HepG2 (cell line): ENCODE data around the gene KCNE4. TPM values are rescaled to one million over a fixed set of nuclear protein-coding genes. Genes with fewer than 3 reads are reported as not detected.

Experiments used
- ATAC-seq: fragments of 200-7000 bp; cut with Tn5 transposase; 3 replicates; pipeline ENCODE4 v1.9.1; 2020; ENCODE audit warnings: mild to moderate bottlenecking, moderate library complexity
- BruUV-seq: library from RNA; stranded (reverse); fragments of 400-500 nt; replicated peaks from 2 replicates; lab custom pipeline; 2021; lab: Mats Ljungman, UMichigan
- CTCF ChIA-PET: fragments of 300-600 bp; formaldehyde crosslinking; extraction: SDS; loops from one replicate; lab custom pipeline; 2021; ENCODE audit warnings: low total read pairs, inconsistent platforms, low intra/inter-chr PET ratio; lab: Yijun Ruan, JAX
- POLR2A ChIA-PET: fragments of 350-600 bp; sonication (Branson Sonifier 250); formaldehyde crosslinking; loops from one replicate; lab custom pipeline; 2020; ENCODE audit warnings: antibody characterized with exemption, inconsistent platforms; lab: Yijun Ruan, JAX
- DNase-seq: peaks from one replicate; pipeline ENCODE4 v3.0.0-alpha.2; 2015; ENCODE audit warnings: low spot score
- FAIRE-seq: peaks from 3 replicates; lab custom pipeline; 2011; peaks lifted over from hg19 to GRCh38; lab: Jason Lieb, UNC
- H2AFZ ChIP-seq: one replicate; pipeline ENCODE4 v1.6.1; 2011; ENCODE audit warnings: low read length, inconsistent platforms
- H3K27ac ChIP-seq: fragments of 300-600 bp; 3 replicates; pipeline ENCODE4 v1.8.0; 2011; ENCODE audit warnings: mixed run types, mild to moderate bottlenecking, mixed read lengths, low read length, inconsistent platforms; ENCODE audit not compliant: insufficient read depth; ENCODE audit errors: extremely low read length
- H3K27me3 ChIP-seq, 2 experiments: fragments of 200-600 bp in 1 of 2; 2 replicates in 1 of 2; 3 replicates in 1 of 2; pipeline versions ENCODE4 v1.6.0 to v1.8.0; 2011; ENCODE audit warnings: low read length in 2 of 2, mild to moderate bottlenecking in 2 of 2, moderate library complexity in 2 of 2, inconsistent platforms in 1 of 2; ENCODE audit not compliant: insufficient read depth in 2 of 2, control insufficient read depth in 1 of 2
- H3K36me3 ChIP-seq, 2 experiments: fragments of 200-600 bp in 1 of 2; replicated peaks in 1 of 2; 2 replicates in 1 of 2; 3 replicates in 1 of 2; pipeline versions ENCODE4 v1.5.1 to v1.8.0; 2011; ENCODE audit warnings: low read length in 2 of 2, inconsistent platforms in 1 of 2; ENCODE audit not compliant: insufficient read depth in 2 of 2, control insufficient read depth in 1 of 2
- H3K4me1 ChIP-seq: 2 replicates; pipeline ENCODE4 v1.5.1; 2012; ENCODE audit warnings: low read length, inconsistent platforms; ENCODE audit not compliant: insufficient read depth
- H3K4me2 ChIP-seq: 2 replicates; pipeline ENCODE4 v1.6.0; 2011; ENCODE audit warnings: low read depth, low read length, inconsistent platforms
- H3K4me3 ChIP-seq, 3 experiments: fragments of 200-600 bp in 1 of 3; sonication (generic), shearing (Covaris generic) in 1 of 3; replicated peaks in 1 of 3; 2 replicates each; pipeline ENCODE4 v1.5.1; 2011 to 2016; ENCODE audit warnings: low read length in 3 of 3, inconsistent platforms in 2 of 3, low read depth in 2 of 3, mild to moderate bottlenecking in 2 of 3, control low read depth in 1 of 3, mixed read lengths in 1 of 3; ENCODE audit not compliant: insufficient read depth in 1 of 3
- H3K79me2 ChIP-seq: one replicate; pipeline ENCODE4 v1.6.1; 2011; ENCODE audit warnings: low read length, inconsistent platforms; ENCODE audit not compliant: insufficient read depth
- H3K9ac ChIP-seq: 2 replicates; pipeline ENCODE4 v1.6.0; 2011; ENCODE audit warnings: mild to moderate bottlenecking, low read depth, low read length, inconsistent platforms; ENCODE audit not compliant: insufficient read depth
- H3K9me3 ChIP-seq: 2 replicates; pipeline ENCODE4 v1.5.1; 2012; ENCODE audit warnings: mild to moderate bottlenecking, low read length
- H4K20me1 ChIP-seq: 2 replicates; pipeline ENCODE4 v1.6.0; 2011; ENCODE audit warnings: inconsistent platforms, mild to moderate bottlenecking, low read length, moderate library complexity; ENCODE audit not compliant: insufficient read depth
- BCL3 ChIP-seq: sonication (generic); formaldehyde crosslinking; IDR thresholded peaks from 2 replicates; pipeline ENCODE4 v1.5.1; 2020; ENCODE audit warnings: mild to moderate bottlenecking, missing genetic modification reagents, moderate library complexity
- ELF4 ChIP-seq: sonication (generic); formaldehyde crosslinking; IDR thresholded peaks from 2 replicates; pipeline ENCODE4 v1.5.0; 2020; ENCODE audit warnings: missing genetic modification reagents, mild to moderate bottlenecking, moderate library complexity, borderline replicate concordance
- HOXA5 ChIP-seq: sonication (generic); formaldehyde crosslinking; IDR thresholded peaks from 2 replicates; pipeline ENCODE4 v1.4.0; 2020; ENCODE audit warnings: missing genetic modification reagents
- JDP2 ChIP-seq: sonication (generic); formaldehyde crosslinking; IDR thresholded peaks from 2 replicates; pipeline ENCODE4 v1.8.1; 2022; ENCODE audit warnings: missing genetic modification reagents, borderline replicate concordance
- MXD3 ChIP-seq: IDR thresholded peaks from 2 replicates; pipeline ENCODE4 v1.6.1; 2016; ENCODE audit warnings: mild to moderate bottlenecking, missing biosample characterization, missing genetic modification reagents
- PATZ1 ChIP-seq: sonication (generic); formaldehyde crosslinking; IDR thresholded peaks from 2 replicates; pipeline ENCODE4 v1.4.0; 2020; ENCODE audit warnings: missing genetic modification reagents
- RFX3 ChIP-seq: IDR thresholded peaks from 2 replicates; pipeline ENCODE4 v1.6.1; 2016; ENCODE audit warnings: missing biosample characterization, missing genetic modification reagents
- RXRA ChIP-seq: sonication (generic); formaldehyde crosslinking; IDR thresholded peaks from 2 replicates; pipeline ENCODE4 v1.5.1; 2020; ENCODE audit warnings: missing genetic modification reagents
- SOX6 ChIP-seq, 2 experiments: fragments of 450-650 bp in 1 of 2; sonication (generic) in 1 of 2; formaldehyde crosslinking in 1 of 2; IDR thresholded peaks; 2 replicates each; pipeline versions ENCODE4 v1.4.0 to v1.6.1; 2017 to 2020; ENCODE audit warnings: antibody characterized with exemption in 1 of 2, mild to moderate bottlenecking in 1 of 2, missing genetic modification reagents in 1 of 2
- SRSF9 ChIP-seq: fragments of 200-400 bp; formaldehyde crosslinking; IDR thresholded peaks from 2 replicates; pipeline ENCODE4 v1.6.1; 2018; ENCODE audit warnings: borderline replicate concordance, mild to moderate bottlenecking, low read depth, low read length; ENCODE audit not compliant: insufficient read depth, poor library complexity, severe bottlenecking
- TBX3 ChIP-seq: fragments of 450-650 bp; IDR thresholded peaks from 2 replicates; pipeline ENCODE4 v1.6.1; 2017; ENCODE audit warnings: antibody characterized with exemption, mild to moderate bottlenecking, inconsistent platforms, borderline replicate concordance
- ZNF143 ChIP-seq: sonication (generic); formaldehyde crosslinking; IDR thresholded peaks from 2 replicates; pipeline ENCODE4 v1.4.0; 2020; ENCODE audit warnings: missing genetic modification reagents
- ZNF841 ChIP-seq: sonication (generic); formaldehyde crosslinking; IDR thresholded peaks from 2 replicates; pipeline ENCODE4 v1.8.1; 2023; ENCODE audit warnings: missing genetic modification reagents, borderline replicate concordance
- ZSCAN21 ChIP-seq: sonication (generic); formaldehyde crosslinking; IDR thresholded peaks from 2 replicates; pipeline ENCODE4 v1.8.0; 2022; ENCODE audit warnings: mild to moderate bottlenecking, missing genetic modification reagents, moderate library complexity, borderline replicate concordance
- WGBS: methylation state at CpG from one replicate; pipeline ENCODE4 v1.1.6; 2017; ENCODE audit warnings: low lambda C conversion rate; 5-methylcytosine and 5-hydroxymethylcytosine counted together
- in situ Hi-C: cut with HindIII; loops from 2 replicates; pipeline ENCODE4 v1.10.0; 2017; ENCODE audit warnings: low pct_unique_long_range_greater_than_20kb; ENCODE audit not compliant: extremely low pct_ligation_motif_present
- intact Hi-C: fragments of 100-400 bp; cut with micrococcal nuclease; formaldehyde crosslinking; loops from one replicate; pipeline ENCODE4 v1.10.0; 2022; ENCODE audit not compliant: unreplicated experiment
- polyA plus RNA-seq, 8 experiments: library from polyadenylated mRNA; depleted of rRNA in 3 of 8; stranded (reverse) in 7 of 8; unstranded in 1 of 8; fragments of >200 nt; fragmentation: Illumina TruSeq in 4 of 8; extraction: Trizol in 4 of 8; gene quantifications; 2 replicates each; pipeline versions ENCODE4 v1.2.1 to v1.2.3, GENCODE V29; 2011 to 2016; ENCODE audit warnings: low read depth in 4 of 8, missing spikeins in 1 of 8, mixed read lengths in 1 of 8; ENCODE audit not compliant: insufficient read depth in 1 of 8
- total RNA-seq, 5 experiments: library from RNA; depleted of rRNA; stranded (reverse); fragments of >200 nt; fragmentation: Illumina TruSeq; extraction: Trizol; gene quantifications; 2 replicates each; pipeline ENCODE4 v1.2.3, GENCODE V29; 2016; ENCODE audit warnings: low read depth in 1 of 5

The KCNE4 gene
- total and polyA plus RNA-seq, 2 of the 13 experiments (the other 11 are each of a cell fraction or from before 2014, with no cell fraction given) = not detected

GRCh38 chr2:223069465-223069864 lies 17.5 kb downstream of the KCNE4 start:
- 0% methylated on average over 3 of the region's 3 CpGs for WGBS
- H3K9ac ChIP-seq = no peak overlapping the region
- FAIRE-seq = no peak
- H3K79me2 ChIP-seq = no peaks in the 10 kb centered on the region
- no peaks in the 10 kb centered on the region for H4K20me1 ChIP-seq
- no peaks in the 10 kb centered on the region for H3K4me1 ChIP-seq
- no peak overlapping the region for H3K4me2 ChIP-seq
- BruUV-seq = no TSS peak
- no peak overlapping the region for H3K4me3 ChIP-seq
- no peak for ATAC-seq
- ChIA-PET CTCF (no interaction called here), POLR2A (no interaction called here)
- H3K27me3 ChIP-seq = peaks cover 0 to 14% of the 10 kb centered on the region in 2 experiments; a peak in 4 of 5 replicates
- H2AFZ ChIP-seq = no peak overlapping the region
- no peaks in the 10 kb centered on the region for H3K36me3 ChIP-seq
- in situ Hi-C loops (no loop called here), intact Hi-C loops (no loop called here)
- H3K27ac ChIP-seq = no peak overlapping the region
- DNase-seq = no peak
- TF ChIP-seq MXD3 (CRISPR knock-in tag) (no peak), HOXA5 (CRISPR knock-in tag) (no peak), SRSF9 (no peak), ZSCAN21 (CRISPR knock-in tag) (no peak), ELF4 (CRISPR knock-in tag) (no peak), TBX3 (no peak), SOX6 (IDR thresholded peaks at IDR 0.05) (no peak), SOX6 (CRISPR knock-in tag; IDR thresholded peaks at IDR 0.05) (no peak), RXRA (CRISPR knock-in tag) (no peak), BCL3 (no peak), ZNF143 (no peak), PATZ1 (CRISPR knock-in tag) (no peak), ZNF841 (no peak), RFX3 (no peak), JDP2 (no peak)
- no peaks in the 10 kb centered on the region for H3K9me3 ChIP-seq
